ENCODE results near the gene SLC6A9. TPM values are rescaled to one million over a fixed set of nuclear protein-coding genes. Genes with fewer than 3 reads are reported as not detected.

SLC6A9 gene
- total and polyA plus RNA-seq, 7 donors = 0.28 to 1.2 (median 0.71) TPM

DNA sequence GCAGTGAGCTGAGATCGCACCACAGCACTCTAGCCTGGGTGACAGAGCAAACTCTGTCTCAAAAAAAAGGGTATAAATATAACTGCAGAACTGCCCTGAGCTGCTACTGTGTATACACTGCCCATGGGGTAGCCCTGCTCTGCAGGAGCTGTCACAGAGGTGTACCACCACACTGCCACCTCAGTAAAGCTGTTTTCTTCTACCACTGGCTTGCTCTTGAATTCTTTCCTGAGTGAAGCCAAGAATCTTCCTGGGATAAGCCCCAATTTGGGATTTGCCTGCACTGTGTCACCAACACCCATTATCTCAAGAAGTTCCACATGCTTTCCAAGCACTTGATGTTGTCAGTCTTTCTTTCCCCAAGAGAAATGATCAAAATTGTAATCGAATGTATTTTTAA lies 30.6 kb upstream of the SLC6A9 start:
- no peak for DNase-seq
- Histone ChIP-seq H3K36me3 (ENCODE audit: insufficient read depth in 1 of 2, low read depth in 1 of 2) (no peaks in the 10 kb centered on the region), H3K27ac (no peak overlapping the region), H3K27me3 (ENCODE audit: insufficient read depth in 3 of 3, low read length in 2 of 3) (peaks cover 0 to 19% (median 3%) of the 10 kb centered on the region in 3 donors), H3K4me1 (no peaks in the 10 kb centered on the region), H3K4me3 (no peak overlapping the region), H3K9me3 (no peaks in the 10 kb centered on the region)
- TF ChIP-seq, protein P1, sequence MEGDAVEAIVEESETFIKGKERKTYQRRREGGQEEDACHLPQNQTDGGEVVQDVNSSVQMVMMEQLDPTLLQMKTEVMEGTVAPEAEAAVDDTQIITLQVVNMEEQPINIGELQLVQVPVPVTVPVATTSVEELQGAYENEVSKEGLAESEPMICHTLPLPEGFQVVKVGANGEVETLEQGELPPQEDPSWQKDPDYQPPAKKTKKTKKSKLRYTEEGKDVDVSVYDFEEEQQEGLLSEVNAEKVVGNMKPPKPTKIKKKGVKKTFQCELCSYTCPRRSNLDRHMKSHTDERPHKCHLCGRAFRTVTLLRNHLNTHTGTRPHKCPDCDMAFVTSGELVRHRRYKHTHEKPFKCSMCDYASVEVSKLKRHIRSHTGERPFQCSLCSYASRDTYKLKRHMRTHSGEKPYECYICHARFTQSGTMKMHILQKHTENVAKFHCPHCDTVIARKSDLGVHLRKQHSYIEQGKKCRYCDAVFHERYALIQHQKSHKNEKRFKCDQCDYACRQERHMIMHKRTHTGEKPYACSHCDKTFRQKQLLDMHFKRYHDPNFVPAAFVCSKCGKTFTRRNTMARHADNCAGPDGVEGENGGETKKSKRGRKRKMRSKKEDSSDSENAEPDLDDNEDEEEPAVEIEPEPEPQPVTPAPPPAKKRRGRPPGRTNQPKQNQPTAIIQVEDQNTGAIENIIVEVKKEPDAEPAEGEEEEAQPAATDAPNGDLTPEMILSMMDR (IDR thresholded peaks at IDR 0.05) = no peak
- 62 to 69% (median 65%) methylated on average over 2 of the region's 2 CpGs for WGBS, 3 donors
- ATAC-seq = no peak
- intact Hi-C loops (cut with DNase I) = no loop called here

DNA sequence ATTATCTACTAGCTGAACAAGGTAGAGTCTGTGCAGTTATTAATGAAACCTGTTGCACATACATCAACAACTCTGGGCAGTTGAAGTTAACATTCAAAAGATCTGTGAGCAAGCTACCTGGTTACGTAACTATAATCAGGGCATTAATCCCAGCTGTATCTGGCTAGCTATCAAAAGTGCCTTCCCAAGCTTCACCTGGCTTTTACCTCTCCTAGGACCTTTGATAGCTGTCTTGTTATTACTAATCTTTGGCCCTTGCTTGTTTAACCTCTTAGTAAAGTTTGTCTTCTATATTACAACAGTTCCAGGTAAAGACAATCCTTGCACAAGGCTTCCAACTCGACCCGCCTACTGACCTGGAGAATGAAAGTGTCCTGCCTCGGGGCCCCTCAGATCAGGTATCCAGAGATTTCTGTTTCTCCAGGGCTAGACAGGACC lies 29.6 kb upstream of the SLC6A9 start:
- DNase-seq (no peak), ATAC-seq (no peak)
- Histone ChIP-seq H3K4me1 (no peaks in the 10 kb centered on the region), H3K9me3 (no peaks in the 10 kb centered on the region), H3K27me3 (ENCODE audit: insufficient read depth in 3 of 3, low read length in 2 of 3) (peaks cover 0 to 13% (median 3%) of the 10 kb centered on the region in 3 donors), H3K27ac (no peak overlapping the region), H3K4me3 (no peak overlapping the region), H3K36me3 (ENCODE audit: insufficient read depth in 1 of 2, low read depth in 1 of 2) (no peaks in the 10 kb centered on the region)
- intact Hi-C loops (cut with DNase I) = no loop called here
- WGBS, 3 donors = 71 to 83% (median 81%) methylated on average over 4 of the region's 4 CpGs
- TF ChIP-seq, protein P1 (IDR thresholded peaks at IDR 0.05) = no peak

DNA sequence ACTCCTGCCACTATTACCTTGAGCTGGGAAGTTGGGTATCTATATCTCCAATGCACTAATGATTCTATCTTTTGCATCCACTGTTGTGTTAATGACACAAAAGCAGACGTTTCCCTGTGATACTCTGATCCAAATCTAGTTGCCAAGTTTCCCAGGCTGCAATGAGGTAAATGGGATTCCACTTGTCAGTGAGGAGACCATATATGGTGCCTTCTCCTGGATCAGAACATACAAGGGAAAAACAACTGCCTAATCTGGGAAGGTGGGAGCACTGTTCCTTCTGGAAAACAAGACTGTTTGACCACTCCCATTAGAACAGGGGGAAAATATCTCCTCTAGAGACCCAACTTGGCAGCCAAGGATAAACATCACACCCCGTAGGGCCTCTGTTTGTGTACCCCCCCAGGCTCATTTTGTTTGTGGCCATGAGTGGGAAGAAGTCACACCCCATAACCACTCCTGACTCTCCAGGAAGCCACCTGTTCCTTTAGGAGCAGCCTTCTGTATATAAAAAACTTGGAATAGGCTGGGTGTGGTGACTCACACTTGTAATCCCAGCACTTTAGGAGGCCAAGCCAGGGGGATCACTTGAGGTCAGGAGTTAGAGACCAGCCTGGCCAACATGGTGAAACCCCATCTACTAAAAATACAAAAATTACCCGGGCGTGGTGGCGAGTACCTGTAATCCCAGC lies 28.5 kb upstream of the SLC6A9 start:
- H3K4me3 ChIP-seq = no peak overlapping the region
- no peak overlapping the region for H3K27ac ChIP-seq
- H3K4me1 ChIP-seq = no peaks in the 10 kb centered on the region
- no peaks in the 10 kb centered on the region for H3K9me3 ChIP-seq
- 35 to 52% (median 41%) methylated on average over 5 of the region's 5 CpGs for WGBS, 3 donors
- no peak for DNase-seq
- intact Hi-C loops (cut with DNase I) = no loop called here
- no peaks in the 10 kb centered on the region for H3K36me3 ChIP-seq (ENCODE audit: insufficient read depth in 1 of 2, low read depth in 1 of 2)
- TF ChIP-seq, protein P1 (IDR thresholded peaks at IDR 0.05) = no peak
- peak in 1 of 4 donors; percentile 63 for ATAC-seq
- peaks cover 0 to 13% (median 3%) of the 10 kb centered on the region in 3 donors for H3K27me3 ChIP-seq (ENCODE audit: insufficient read depth in 3 of 3, low read length in 2 of 3)

DNA sequence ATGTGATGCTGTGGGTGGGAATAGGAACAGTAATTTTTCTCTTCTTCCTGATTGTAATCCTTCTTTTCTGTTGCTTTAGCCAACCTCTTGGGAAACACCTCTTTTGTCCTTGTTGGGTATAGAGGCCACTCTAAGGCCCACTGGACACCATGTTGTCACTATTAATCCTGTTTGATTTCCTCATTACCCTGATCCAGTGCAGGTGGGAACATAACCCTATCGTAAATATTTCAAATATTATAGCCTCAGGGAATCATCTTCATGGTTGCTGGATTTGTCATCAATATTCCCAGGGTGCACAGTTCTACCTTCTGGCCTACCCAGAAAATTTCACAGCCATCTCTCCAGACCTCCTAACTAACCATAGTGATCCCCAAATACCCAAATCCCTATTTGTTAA lies 27.9 kb upstream of the SLC6A9 start:
- DNase-seq (no peak), ATAC-seq (no peak)
- Histone ChIP-seq H3K9me3 (no peaks in the 10 kb centered on the region), H3K36me3 (ENCODE audit: insufficient read depth in 1 of 2, low read depth in 1 of 2) (no peaks in the 10 kb centered on the region), H3K4me3 (no peak overlapping the region), H3K4me1 (no peaks in the 10 kb centered on the region), H3K27ac (no peak overlapping the region), H3K27me3 (ENCODE audit: insufficient read depth in 3 of 3, low read length in 2 of 3) (peaks cover 0 to 13% (median 3%) of the 10 kb centered on the region in 3 donors)
- intact Hi-C loops (cut with DNase I) = no loop called here
- TF ChIP-seq, protein P1 (IDR thresholded peaks at IDR 0.05) = no peak
- 79 to 96% (median 94%) methylated on average over 1 of the region's 1 CpG for WGBS, 3 donors

DNA sequence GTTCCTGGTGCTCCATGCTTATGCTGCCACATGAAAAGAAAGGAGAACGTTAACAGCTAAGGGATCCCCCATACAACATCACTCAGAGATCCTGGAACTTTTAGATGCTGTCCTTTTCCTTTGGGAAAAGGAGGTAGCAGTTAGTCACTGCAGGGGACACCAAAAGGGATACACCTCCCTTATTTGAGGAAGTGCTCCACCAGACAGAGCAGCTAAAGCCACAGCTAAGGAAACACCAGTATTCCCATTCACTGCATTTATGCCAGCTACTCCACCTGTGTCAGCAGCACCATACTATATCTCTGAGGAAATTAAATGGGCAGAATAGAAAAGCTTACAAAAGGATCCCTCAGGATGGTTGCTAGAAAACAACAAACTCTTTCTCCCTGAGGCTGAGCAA lies 26.0 kb upstream of the SLC6A9 start:
- no peaks in the 10 kb centered on the region for H3K36me3 ChIP-seq (ENCODE audit: insufficient read depth in 1 of 2, low read depth in 1 of 2)
- H3K27ac ChIP-seq = no peak overlapping the region
- H3K9me3 ChIP-seq = no peaks in the 10 kb centered on the region
- TF ChIP-seq, protein P1 (IDR thresholded peaks at IDR 0.05) = no peak
- WGBS, 3 donors = 67 to 71% (median 71%) methylated on average over 1 of the region's 1 CpG
- no peak overlapping the region for H3K4me3 ChIP-seq
- no peaks in the 10 kb centered on the region for H3K4me1 ChIP-seq
- intact Hi-C loops (cut with DNase I) = no loop called here
- ATAC-seq (no peak), DNase-seq (no peak)
- peaks cover 0 to 13% (median 3%) of the 10 kb centered on the region in 3 donors for H3K27me3 ChIP-seq (ENCODE audit: insufficient read depth in 3 of 3, low read length in 2 of 3)

Measured in psoas muscle (tissue), 8 donors.